Endothelial cell of hepatic sinusoid (primary cell): ENCODE results near the gene SAP130.
"Not testable (repeated sequence)": the region's sequence is repeated elsewhere in the genome, so short reads cannot be mapped to it uniquely, and the experiment has no call there.

Source experiments
- in situ Hi-C: cut with HindIII; loops from 2 replicates; pipeline ENCODE4 v1.10.0; 2017; ENCODE audit warnings: low sequenced_read_pairs

SAP130 gene

GRCh38 chr2:127953849-127954248 lies 74.0 kb downstream of the SAP130 start:
- in situ Hi-C loops = no loop called here

GRCh38 chr2:127953128-127953718 lies 74.6 kb downstream of the SAP130 start:
- in situ Hi-C loops = no loop called here

GRCh38 chr2:127951026-127951425 lies 76.8 kb downstream of the SAP130 start:
- in situ Hi-C loops = no loop called here

- in situ Hi-C loops = no loop called here
Measured at GRCh38 chr2:127950264-127950663, 77.6 kb downstream of the SAP130 start.

GRCh38 chr2:127945281-127945680 lies 82.6 kb downstream of the SAP130 start:
- in situ Hi-C loops = no loop called here

- in situ Hi-C loops = no loop called here
Measured at GRCh38 chr2:127943186-127943585, 84.7 kb downstream of the SAP130 start.

- in situ Hi-C loops = no loop called here
Measured at GRCh38 chr2:127942002-127942401, 85.9 kb downstream of the SAP130 start.

- in situ Hi-C loops = no loop called here
Measured at GRCh38 chr2:127941461-127941860, 86.4 kb downstream of the SAP130 start.

GRCh38 chr2:127940641-127941040 lies 87.2 kb downstream of the SAP130 start:
- in situ Hi-C loops = no loop called here

GRCh38 chr2:127935337-127935736 lies 92.5 kb downstream of the SAP130 start:
- in situ Hi-C loops = no loop called here

- in situ Hi-C loops = no loop called here
Measured at GRCh38 chr2:127932199-127932876, 95.5 kb downstream of the SAP130 start.

GRCh38 chr2:127929449-127929848 lies 98.4 kb downstream of the SAP130 start:
- in situ Hi-C loops = no loop called here

- in situ Hi-C loops = no loop called here
Measured at GRCh38 chr2:127927384-127927783, 100.5 kb downstream of the SAP130 start.

- in situ Hi-C loops = no loop called here
Measured at GRCh38 chr2:127917916-127918315, 109.9 kb downstream of the SAP130 start.

GRCh38 chr2:127913808-127914457 lies 113.9 kb downstream of the SAP130 start:
- in situ Hi-C loops = no loop called here

GRCh38 chr2:127911737-127912136 lies 116.1 kb downstream of the SAP130 start:
- in situ Hi-C loops = no loop called here

GRCh38 chr2:127910415-127910814 lies 117.4 kb downstream of the SAP130 start:
- in situ Hi-C loops = no loop called here

GRCh38 chr2:127909019-127909418 lies 118.8 kb downstream of the SAP130 start:
- in situ Hi-C loops = no loop called here

- in situ Hi-C loops = not testable (repeated sequence)
Measured at GRCh38 chr2:127907733-127908400, 120.0 kb downstream of the SAP130 start.

GRCh38 chr2:127906206-127906926 lies 121.5 kb downstream of the SAP130 start:
- in situ Hi-C loops = no loop called here
